ENCODE measurements around the gene ACOT8. TPM values are rescaled to one million over a fixed set of nuclear protein-coding genes. Genes with fewer than 3 reads are reported as not detected.

ACOT8 gene
- total and polyA plus RNA-seq, 10 of the 15 experiments (the other 5 are each of a cell fraction or from before 2014, with no cell fraction given), result 5.1 to 47.9 (median 31.8) TPM

DNA sequence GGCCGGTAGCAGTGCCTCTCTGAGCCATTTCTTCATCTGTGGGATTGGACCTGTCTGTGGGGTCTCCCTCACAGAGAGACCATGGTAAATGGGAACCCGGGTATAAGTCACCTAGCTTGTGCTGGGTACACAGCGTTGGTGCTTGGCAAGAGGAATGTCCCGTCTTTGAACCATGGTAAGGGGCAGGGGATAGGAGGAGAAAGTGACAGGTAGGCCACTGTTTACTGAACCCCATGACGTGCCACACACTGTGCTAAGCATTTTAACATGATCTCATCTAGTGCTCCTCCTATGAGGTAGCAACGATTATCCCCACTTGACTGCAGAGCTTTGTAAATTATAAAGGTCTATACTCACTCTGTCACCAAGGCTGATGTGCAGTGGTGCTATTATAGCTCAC lies 29.5 kb downstream of the ACOT8 start:
- Histone ChIP-seq H3K27me3 (replicated peaks in 1 of 2; ENCODE audit: control insufficient read depth in 2 of 2, insufficient read depth in 2 of 2, low read length in 1 of 2) (no peaks in the 10 kb centered on the region; a peak in 1 of 4 replicates), H3K4me2 (ENCODE audit: control insufficient read depth, insufficient read depth) (no peak overlapping the region), H3K4me1 (ENCODE audit: control insufficient read depth, insufficient read depth, low read length) (peaks cover 5% of the 10 kb centered on the region; the same call in 1 of the 2 replicates), H3K79me2 (ENCODE audit: control insufficient read depth, insufficient read depth, low read length) (no peaks in the 10 kb centered on the region), H3K36me3 (ENCODE audit: control insufficient read depth in 2 of 2, insufficient read depth in 2 of 2, low read length in 1 of 2) (no peaks in the 10 kb centered on the region), H4K20me1 (ENCODE audit: control insufficient read depth, insufficient read depth) (no peaks in the 10 kb centered on the region), H3K27ac (ENCODE audit: control insufficient read depth, insufficient read depth) (no peak overlapping the region), H2AFZ (ENCODE audit: control insufficient read depth, low read depth, low read length) (no peak overlapping the region), H3K9ac (ENCODE audit: control insufficient read depth, insufficient read depth, low read length) (no peak overlapping the region), H3K4me3 (no peak overlapping the region), H3K9me3 (replicated peaks; ENCODE audit: control insufficient read depth, insufficient read depth, low read length) (no peaks in the 10 kb centered on the region)
- TF ChIP-seq LARP7 (IDR thresholded peaks at IDR 0.05), result no peak
- TF ChIP-seq PAX8 (IDR thresholded peaks at IDR 0.05), result no peak
- no peak for TF ChIP-seq SREBF2 (IDR thresholded peaks at IDR 0.05; ENCODE audit: low read length)
- no peak for TF ChIP-seq RBBP5 (conservative IDR thresholded peaks at IDR 0.05)
- TF ChIP-seq NBN (IDR thresholded peaks at IDR 0.05), result no peak
- TF ChIP-seq, protein P1, sequence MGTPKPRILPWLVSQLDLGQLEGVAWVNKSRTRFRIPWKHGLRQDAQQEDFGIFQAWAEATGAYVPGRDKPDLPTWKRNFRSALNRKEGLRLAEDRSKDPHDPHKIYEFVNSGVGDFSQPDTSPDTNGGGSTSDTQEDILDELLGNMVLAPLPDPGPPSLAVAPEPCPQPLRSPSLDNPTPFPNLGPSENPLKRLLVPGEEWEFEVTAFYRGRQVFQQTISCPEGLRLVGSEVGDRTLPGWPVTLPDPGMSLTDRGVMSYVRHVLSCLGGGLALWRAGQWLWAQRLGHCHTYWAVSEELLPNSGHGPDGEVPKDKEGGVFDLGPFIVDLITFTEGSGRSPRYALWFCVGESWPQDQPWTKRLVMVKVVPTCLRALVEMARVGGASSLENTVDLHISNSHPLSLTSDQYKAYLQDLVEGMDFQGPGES (IDR thresholded peaks at IDR 0.05), result no peak
- no peak for DNase-seq (ENCODE audit: low read depth, low spot score)
- ChIA-PET CTCF (no interaction called here), SMC1A (ENCODE audit: uncharacterized antibody, unreplicated experiment) (no interaction called here), POLR2A (no interaction called here), RAD21 (ENCODE audit: unreplicated experiment) (no interaction called here)
- no TSS peak for BruUV-seq (replicated peaks)
- WGBS (ENCODE audit: insufficient coverage, insufficient replicate concordance, low lambda C conversion rate, missing lambda C conversion rate), result 39% methylated on average over 6 of the region's 6 CpGs
- ATAC-seq, result no peak
- in situ Hi-C loops (cut with MboI) (no loop called here), intact Hi-C loops (cut with micrococcal nuclease; ENCODE audit: unreplicated experiment) (no loop called here)
- no peak for FAIRE-seq

DNA sequence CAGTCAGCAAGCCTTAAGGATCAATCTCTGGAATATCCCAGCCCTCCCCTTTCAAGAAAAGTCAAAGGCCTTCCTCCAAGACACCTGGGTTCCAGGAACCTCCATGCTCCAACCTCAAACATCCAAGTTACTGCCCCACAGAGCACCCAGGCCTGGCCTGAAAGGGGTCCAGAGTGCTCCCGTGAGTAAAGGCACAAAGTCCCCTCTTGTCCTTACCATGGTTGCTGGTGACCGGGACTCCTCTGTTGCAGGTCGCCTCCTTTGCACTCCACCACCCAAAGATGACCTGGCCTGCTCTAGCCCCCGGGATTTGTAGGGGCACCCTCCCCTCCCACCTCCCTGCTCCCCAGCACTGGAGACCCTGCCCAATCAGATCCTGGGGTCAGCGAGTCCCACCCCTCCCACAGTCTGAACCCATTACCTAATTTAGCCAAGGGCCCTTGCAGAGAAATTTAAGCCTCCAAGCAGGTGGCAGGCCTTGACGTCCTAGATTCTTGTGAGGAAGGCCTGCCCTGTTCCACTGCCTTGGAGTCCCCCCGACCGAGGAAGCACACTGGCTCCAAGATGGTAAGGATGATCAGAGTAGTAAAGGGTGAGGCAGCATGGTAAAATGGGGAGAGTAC lies 30.1 kb downstream of the ACOT8 start, which contains the start of gene TNNC2:
Gene TNNC2 (minus strand): TSS at position 283 of the 623 bp plus-strand sequence. CDS start 64 bp downstream, at position 219.
- ChIA-PET CTCF (interaction anchor here (1.4 kb wide), 1 partner anchor 10 kb away, joined by 3 read pairs; no protein-coding TSS in a partner anchor), SMC1A (ENCODE audit: uncharacterized antibody, unreplicated experiment) (no interaction called here), POLR2A (no interaction called here), RAD21 (ENCODE audit: unreplicated experiment) (no interaction called here)
- Histone ChIP-seq H3K36me3 (ENCODE audit: control insufficient read depth in 2 of 2, insufficient read depth in 2 of 2, low read length in 1 of 2) (no peaks in the 10 kb centered on the region), H3K27ac (ENCODE audit: control insufficient read depth, insufficient read depth) (no peak within 1 kb of the TSS), H3K4me3 (no peak within 1 kb of the TSS), H2AFZ (ENCODE audit: control insufficient read depth, low read depth, low read length) (no peak within 1 kb of the TSS), H3K9ac (ENCODE audit: control insufficient read depth, insufficient read depth, low read length) (no peak within 1 kb of the TSS), H3K9me3 (replicated peaks; ENCODE audit: control insufficient read depth, insufficient read depth, low read length) (no peaks in the 10 kb centered on the region), H3K27me3 (replicated peaks in 1 of 2; ENCODE audit: control insufficient read depth in 2 of 2, insufficient read depth in 2 of 2, low read length in 1 of 2) (no peaks in the 10 kb centered on the region; a peak in 2 of 4 replicates), H4K20me1 (ENCODE audit: control insufficient read depth, insufficient read depth) (no peaks in the 10 kb centered on the region), H3K79me2 (ENCODE audit: control insufficient read depth, insufficient read depth, low read length) (no peaks in the 10 kb centered on the region), H3K4me2 (ENCODE audit: control insufficient read depth, insufficient read depth) (no peak within 1 kb of the TSS), H3K4me1 (ENCODE audit: control insufficient read depth, insufficient read depth, low read length) (peaks cover 5% of the 10 kb centered on the region; the same call in 1 of the 2 replicates)
- ATAC-seq, result no peak
- DNase-seq (ENCODE audit: low read depth, low spot score), result no peak
- intact Hi-C loops (cut with micrococcal nuclease; ENCODE audit: unreplicated experiment), result no loop called here
- no TSS peak for BruUV-seq (replicated peaks)
- in situ Hi-C loops (cut with MboI), result no loop called here
- 24% methylated on average over 8 of the region's 8 CpGs for WGBS (ENCODE audit: insufficient coverage, insufficient replicate concordance, low lambda C conversion rate, missing lambda C conversion rate)
- FAIRE-seq, result no peak
- TF ChIP-seq CBX5 (IDR thresholded peaks at IDR 0.05; ENCODE audit: low read depth) (no peak), MYC (IDR thresholded peaks at IDR 0.05; ENCODE audit: insufficient read depth, insufficient read length, insufficient replicate concordance, low read length, severe bottlenecking) (no peak), ZNF274 (IDR thresholded peaks at IDR 0.05; ENCODE audit: insufficient read depth, insufficient read length) (no peak), FOXK2 (IDR thresholded peaks at IDR 0.05) (no peak), NR2F1 (conservative IDR thresholded peaks at IDR 0.05) (no peak), HCFC1 (IDR thresholded peaks at IDR 0.05; ENCODE audit: low read length) (no peak), SUZ12 (IDR thresholded peaks at IDR 0.05; ENCODE audit: unreplicated experiment) (no peak), NR2C1 (IDR thresholded peaks at IDR 0.05) (no peak), BRCA1 (IDR thresholded peaks at IDR 0.05; ENCODE audit: low read depth, low read length) (no peak), MTA3 (IDR thresholded peaks at IDR 0.05; ENCODE audit: borderline replicate concordance, low read length) (no peak), PAX8 (IDR thresholded peaks at IDR 0.05) (no peak)
- TF ChIP-seq, protein P2, sequence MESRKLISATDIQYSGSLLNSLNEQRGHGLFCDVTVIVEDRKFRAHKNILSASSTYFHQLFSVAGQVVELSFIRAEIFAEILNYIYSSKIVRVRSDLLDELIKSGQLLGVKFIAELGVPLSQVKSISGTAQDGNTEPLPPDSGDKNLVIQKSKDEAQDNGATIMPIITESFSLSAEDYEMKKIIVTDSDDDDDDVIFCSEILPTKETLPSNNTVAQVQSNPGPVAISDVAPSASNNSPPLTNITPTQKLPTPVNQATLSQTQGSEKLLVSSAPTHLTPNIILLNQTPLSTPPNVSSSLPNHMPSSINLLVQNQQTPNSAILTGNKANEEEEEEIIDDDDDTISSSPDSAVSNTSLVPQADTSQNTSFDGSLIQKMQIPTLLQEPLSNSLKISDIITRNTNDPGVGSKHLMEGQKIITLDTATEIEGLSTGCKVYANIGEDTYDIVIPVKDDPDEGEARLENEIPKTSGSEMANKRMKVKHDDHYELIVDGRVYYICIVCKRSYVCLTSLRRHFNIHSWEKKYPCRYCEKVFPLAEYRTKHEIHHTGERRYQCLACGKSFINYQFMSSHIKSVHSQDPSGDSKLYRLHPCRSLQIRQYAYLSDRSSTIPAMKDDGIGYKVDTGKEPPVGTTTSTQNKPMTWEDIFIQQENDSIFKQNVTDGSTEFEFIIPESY (IDR thresholded peaks at IDR 0.05), result no peak

Data from GM12878 (cell line).